Right lobe of liver (tissue), 6 donors: ENCODE data around the gene KCNQ4. TPM values are rescaled to one million over a fixed set of nuclear protein-coding genes. Genes with fewer than 3 reads are reported as not detected.

Source experiments
- ATAC-seq, 4 donors: fragments of 200-7000 bp; cut with Tn5 transposase; one replicate each; pipeline ENCODE4 v1.9.1; 2020; ENCODE audit warnings: mild to moderate bottlenecking in 4 of 4, moderate library complexity in 4 of 4
- DNase-seq, 3 donors: peaks; one replicate each; pipeline ENCODE4 v3.0.0-alpha.2; 2020
- H3K27ac ChIP-seq, 3 donors: fragments of 200-600 bp; one replicate each; pipeline ENCODE4 v1.8.0; 2022
- H3K27me3 ChIP-seq, 2 donors: fragments of 200-600 bp; one replicate each; pipeline ENCODE4 v1.8.0; 2022
- H3K36me3 ChIP-seq, 4 donors: fragments of 200-600 bp; sonication (generic) in 1 of 4; one replicate each; pipeline versions ENCODE4 v1.5.1 to v1.8.0; 2017 to 2022; ENCODE audit warnings: control low read depth in 1 of 4
- H3K4me1 ChIP-seq, 4 donors: fragments of 200-600 bp; sonication (generic) in 1 of 4; one replicate each; pipeline versions ENCODE4 v1.5.1 to v1.8.0; 2017 to 2022; ENCODE audit warnings: control low read depth in 1 of 4
- H3K4me3 ChIP-seq, 3 donors: fragments of 200-600 bp; one replicate each; pipeline ENCODE4 v1.8.0; 2022
- H3K9me3 ChIP-seq, 4 donors: fragments of 200-600 bp; sonication (generic) in 1 of 4; one replicate each; pipeline versions ENCODE4 v1.5.1 to v1.8.0; 2017 to 2022; ENCODE audit warnings: control low read depth in 1 of 4
- CTCF ChIP-seq, 4 donors: fragments of 200-600 bp in 3 of 4; fragments of 450-650 bp in 1 of 4; IDR thresholded peaks; one replicate each; pipeline versions ENCODE4 v1.5.1 to v1.8.0; 2016 to 2022; ENCODE audit warnings: antibody characterized with exemption in 4 of 4, mild to moderate bottlenecking in 2 of 4
- POLR2A ChIP-seq: fragments of 450-650 bp; IDR thresholded peaks from one replicate; pipeline ENCODE4 v1.6.1; 2017; ENCODE audit warnings: antibody characterized with exemption, mild to moderate bottlenecking
- WGBS: methylation state at CpG from one replicate; pipeline ENCODE4 v1.1.6; 2018; ENCODE audit warnings: low coverage, low lambda C conversion rate; ENCODE audit not compliant: insufficient coverage; ENCODE audit errors: missing lambda C conversion rate; 5-methylcytosine and 5-hydroxymethylcytosine counted together
- intact Hi-C, 2 donors: fragments of 100-400 bp; cut with DNase I; formaldehyde crosslinking; loops; one replicate each; pipeline versions ENCODE4 v1.11.2 to v1.14.1; 2022
- total RNA-seq, 6 experiments: library from RNA; depleted of rRNA in 2 of 6; stranded (reverse); fragments of >200 nt in 2 of 6; fragmentation: NEBNext Ultra II Directional in 3 of 6; extraction: Animal tissue kit (Norgen Biotek cat#: 25700) in 3 of 6; gene quantifications; one replicate each; pipeline versions ENCODE4 v1.1.0 to v1.2.4, GENCODE V29; 2016 to 2023
- donor health status: DM: no; HTN: yes; CAD: no.
- donor health status: DM: no; HTN: no; CAD: no.
- donor health status: DM: no; HTN: no; CAD: no.
- donor health status: DM: no; HTN: yes; CAD: no.
- donor health status: DM: no; HTN: yes; CAD: no.

Gene KCNQ4
- total RNA-seq, 6 experiments from 2014 or later = 0.12 to 0.23 (median 0.15) TPM

- TF ChIP-seq POLR2A (no peak), CTCF (IDR thresholded peaks at IDR 0.05) (no peak)
- ATAC-seq (no peak), DNase-seq (no peak)
- H3K36me3 ChIP-seq = no peaks in the 10 kb centered on the region
- H3K27ac ChIP-seq = no peak overlapping the region
- 94% methylated on average over 3 of the region's 8 CpGs for WGBS
- H3K27me3 ChIP-seq = no peaks in the 10 kb centered on the region
- no peaks in the 10 kb centered on the region for H3K9me3 ChIP-seq
- intact Hi-C loops = no loop called here
- H3K4me3 ChIP-seq = no peak overlapping the region
- peaks cover 0 to 17% (median 0%) of the 10 kb centered on the region in 4 donors for H3K4me1 ChIP-seq
These were observed 15.0 kb downstream of the KCNQ4 start for GRCh38 chr1:40798366-40799281.

GRCh38 chr1:40799351-40799867 lies 15.8 kb downstream of the KCNQ4 start:
- 33% methylated on average over 1 of the region's 9 CpGs for WGBS
- Histone ChIP-seq H3K27ac (no peak overlapping the region), H3K9me3 (no peaks in the 10 kb centered on the region), H3K27me3 (no peaks in the 10 kb centered on the region), H3K36me3 (no peaks in the 10 kb centered on the region), H3K4me1 (peaks cover 0 to 17% (median 0%) of the 10 kb centered on the region in 4 donors), H3K4me3 (no peak overlapping the region)
- DNase-seq (peak; percentile 35 to 76 (median 73)), ATAC-seq (peak; percentile 36 to 69 (median 48))
- intact Hi-C loops = no loop called here
- no peak for TF ChIP-seq POLR2A

DNA sequence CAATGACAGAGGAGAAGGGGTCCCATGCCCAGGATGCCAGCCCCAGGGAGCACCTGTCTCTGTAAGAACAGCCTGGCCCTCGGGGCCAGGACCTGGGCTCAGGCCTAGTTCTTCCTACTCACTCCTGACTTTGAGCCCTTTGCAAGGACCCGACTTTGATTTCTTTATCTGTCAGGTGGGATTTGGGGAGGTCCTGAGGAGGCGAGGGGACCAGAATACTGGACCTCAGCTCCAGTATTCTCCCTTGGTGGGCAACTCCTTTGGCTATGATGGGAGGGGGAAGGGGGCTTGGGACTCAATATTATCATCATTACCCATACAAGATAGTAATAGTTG lies 18.1 kb downstream of the KCNQ4 start:
- intact Hi-C loops = no loop called here
- peaks cover 0 to 17% (median 0%) of the 10 kb centered on the region in 4 donors for H3K4me1 ChIP-seq
- 71% methylated on average over 3 of the region's 3 CpGs for WGBS

GRCh38 chr1:40802078-40802741 lies 18.6 kb downstream of the KCNQ4 start:
- no peaks in the 10 kb centered on the region for H3K9me3 ChIP-seq
- intact Hi-C loops = no loop called here
- peaks cover 0 to 17% (median 0%) of the 10 kb centered on the region in 4 donors for H3K4me1 ChIP-seq
- 17% methylated on average over 8 of the region's 56 CpGs for WGBS
- TF ChIP-seq POLR2A = no peak
- TF ChIP-seq CTCF (IDR thresholded peaks at IDR 0.05) = no peak
- peak overlapping the region in 1 of 3 donors; percentile 47 for H3K27ac ChIP-seq
- H3K4me3 ChIP-seq = peak overlapping the region in 2 of 3 donors; percentile 30 to 38
- DNase-seq (peak; percentile 77 to 84 (median 81)), ATAC-seq (peak; percentile 87 to 94 (median 92))
- no peaks in the 10 kb centered on the region for H3K36me3 ChIP-seq
- H3K27me3 ChIP-seq = no peaks in the 10 kb centered on the region

More for the DNA sequence above, 18.1 kb downstream of the KCNQ4 start:
- ATAC-seq = no peak
- TF ChIP-seq CTCF (IDR thresholded peaks at IDR 0.05) (no peak), POLR2A (no peak)
- peak overlapping the region in 2 of 3 donors; percentile 30 to 38 for H3K4me3 ChIP-seq
- no peak for DNase-seq
- no peak overlapping the region for H3K27ac ChIP-seq
- H3K27me3 ChIP-seq = no peaks in the 10 kb centered on the region
- no peaks in the 10 kb centered on the region for H3K36me3 ChIP-seq
- H3K9me3 ChIP-seq = no peaks in the 10 kb centered on the region
